Liver (tissue), 9 donors: ENCODE data around the gene CPSF4. TPM values are rescaled to one million over a fixed set of nuclear protein-coding genes. Genes with fewer than 3 reads are reported as not detected.
A peak's percentile ranks its signal among the peaks of the same experiment; 100 is the strongest.

Experiments used
- DNase-seq: peaks from one replicate; pipeline ENCODE4 v3.0.0-alpha.2; 2017; ENCODE audit warnings: low spot score
- H3K27ac ChIP-seq, 2 donors: one replicate each; pipeline ENCODE4 v1.7.0; 2013; ENCODE audit warnings: inconsistent platforms in 2 of 2, low read length in 2 of 2, control low read depth in 1 of 2, low read depth in 1 of 2, mild to moderate bottlenecking in 1 of 2
- H3K27me3 ChIP-seq, 4 donors: one replicate each; pipeline versions ENCODE4 v1.6.1 to v1.7.0; 2013; ENCODE audit warnings: low read length in 3 of 4, inconsistent platforms in 1 of 4, mild to moderate bottlenecking in 1 of 4, moderate library complexity in 1 of 4; ENCODE audit not compliant: control insufficient read depth in 4 of 4, insufficient read depth in 4 of 4
- H3K36me3 ChIP-seq, 4 donors: one replicate each; pipeline versions ENCODE4 v1.6.1 to v1.7.0; 2013; ENCODE audit warnings: low read length in 3 of 4, mild to moderate bottlenecking in 3 of 4, low read depth in 1 of 4, moderate library complexity in 1 of 4; ENCODE audit not compliant: control insufficient read depth in 4 of 4, insufficient read depth in 3 of 4
- H3K4me1 ChIP-seq, 4 donors: one replicate each; pipeline versions ENCODE4 v1.6.1 to v1.7.0; 2013; ENCODE audit warnings: low read length in 3 of 4, mild to moderate bottlenecking in 3 of 4, moderate library complexity in 1 of 4; ENCODE audit not compliant: control insufficient read depth in 4 of 4, insufficient read depth in 4 of 4
- H3K4me3 ChIP-seq, 3 donors: one replicate each; pipeline versions ENCODE4 v1.6.1 to v1.7.0; 2013; ENCODE audit warnings: low read length in 3 of 3, control low read depth in 1 of 3, low read depth in 1 of 3, mild to moderate bottlenecking in 1 of 3
- H3K9ac ChIP-seq, 2 donors: one replicate each; pipeline ENCODE4 v1.7.0; 2013; ENCODE audit warnings: low read length in 2 of 2, mild to moderate bottlenecking in 2 of 2, moderate library complexity in 2 of 2, control low read depth in 1 of 2, low read depth in 1 of 2
- H3K9me3 ChIP-seq, 4 donors: one replicate each; pipeline versions ENCODE4 v1.6.1 to v1.7.0; 2013; ENCODE audit warnings: low read length in 3 of 4; ENCODE audit not compliant: control insufficient read depth in 4 of 4
- CTCF ChIP-seq: fragments of 150-350 bp; IDR thresholded peaks from 2 replicates; pipeline ENCODE4 v1.5.1; 2017; ENCODE audit warnings: improper control_type of control experiment, low read depth, low read length; ENCODE audit not compliant: missing input control
- FOXA2 ChIP-seq: IDR thresholded peaks from 2 replicates; pipeline ENCODE4 v1.6.1; 2016; ENCODE audit warnings: antibody characterized with exemption
- HNF4G ChIP-seq: IDR thresholded peaks from 2 replicates; pipeline ENCODE4 v1.6.1; 2016; ENCODE audit warnings: antibody characterized with exemption
- NR2F2 ChIP-seq: IDR thresholded peaks from 2 replicates; pipeline ENCODE4 v1.6.1; 2016; ENCODE audit warnings: antibody characterized with exemption
- RAD21 ChIP-seq, 2 donors: IDR thresholded peaks; 2 replicates each; pipeline ENCODE4 v1.6.1; 2016; ENCODE audit warnings: antibody characterized with exemption in 2 of 2, mild to moderate bottlenecking in 2 of 2
- REST ChIP-seq: IDR thresholded peaks from 2 replicates; pipeline ENCODE4 v1.6.1; 2016; ENCODE audit warnings: antibody characterized with exemption, mild to moderate bottlenecking
- RXRA ChIP-seq, 2 donors: IDR thresholded peaks; 2 replicates each; pipeline ENCODE4 v1.6.1; 2017 to 2018; ENCODE audit warnings: antibody characterized with exemption in 2 of 2, mild to moderate bottlenecking in 1 of 2
- TAF1 ChIP-seq: conservative IDR thresholded peaks from 2 replicates; pipeline ENCODE4 v1.6.1; 2016; ENCODE audit warnings: antibody characterized with exemption, mild to moderate bottlenecking
- WGBS: extraction: QIAGEN DNeasy Blood & Tissue Kit; methylation state at CpG from one replicate; pipeline ENCODE4 v1.1.7; 2013; 5-methylcytosine and 5-hydroxymethylcytosine counted together
- polyA plus RNA-seq, 2 donors: library from polyadenylated mRNA; stranded (reverse) in 1 of 2; unstranded in 1 of 2; fragments of 200-250 nt in 1 of 2; fragments of >200 nt in 1 of 2; fragmentation: Nextera tagmentation in 1 of 2; extraction: Ambion mirVana in 1 of 2; gene quantifications; one replicate each; pipeline versions ENCODE4 v1.2.1 to v1.2.3, GENCODE V29; 2013 to 2015
- total RNA-seq, 2 donors: library from RNA; depleted of rRNA; stranded (reverse); fragments of >200 nt; gene quantifications; one replicate each; pipeline ENCODE4 v1.2.3, GENCODE V29; 2014
- TF ChIP-seq, protein P1 (sequence below): IDR thresholded peaks from 2 replicates; pipeline ENCODE4 v1.6.1; 2016; ENCODE audit warnings: antibody characterized with exemption
- donor health status: healthy.
- donor health status: healthy.
- donor health status: healthy.
- donor health status: healthy.
- donor health status: healthy.

Gene CPSF4
- total and polyA plus RNA-seq, 4 donors: 7.1 to 15.3 (median 10.5) TPM

DNA sequence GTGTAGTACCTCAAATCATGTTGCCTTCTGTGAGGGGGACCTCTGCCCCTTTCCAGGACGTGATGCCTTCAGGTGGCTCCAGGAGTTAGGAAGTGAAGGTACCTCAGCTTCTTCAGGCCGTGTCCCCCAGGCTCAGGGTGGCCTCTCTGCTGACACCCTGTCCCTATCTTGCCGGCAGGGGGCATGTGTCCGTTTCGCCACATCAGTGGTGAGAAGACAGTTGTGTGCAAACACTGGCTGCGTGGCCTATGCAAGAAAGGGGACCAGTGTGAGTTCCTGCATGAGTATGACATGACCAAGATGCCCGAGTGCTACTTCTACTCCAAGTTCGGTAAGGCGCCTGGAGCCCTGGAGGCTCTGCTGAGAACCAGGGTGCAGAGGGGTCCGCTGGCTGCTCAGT, 9.2 kb downstream of the CPSF4 start:
- WGBS: 90% methylated on average over 10 of the region's 10 CpGs
- H3K36me3 ChIP-seq: peaks cover 8 to 60% (median 13%) of the 10 kb centered on the region in 4 donors
- no peaks in the 10 kb centered on the region for H3K4me1 ChIP-seq
- H3K27ac ChIP-seq: no peak overlapping the region
- TF ChIP-seq FOXA2: no peak
- peak; percentile 16 for TF ChIP-seq CTCF
- no peak for TF ChIP-seq TAF1
- no peak for TF ChIP-seq REST
- peak in 1 of 2 donors; percentile 43 for TF ChIP-seq RAD21 (IDR thresholded peaks at IDR 0.05)
- H3K9ac ChIP-seq: no peak overlapping the region
- H3K27me3 ChIP-seq: no peaks in the 10 kb centered on the region
- H3K4me3 ChIP-seq: no peak overlapping the region
- no peaks in the 10 kb centered on the region for H3K9me3 ChIP-seq
- no peak for DNase-seq

DNA sequence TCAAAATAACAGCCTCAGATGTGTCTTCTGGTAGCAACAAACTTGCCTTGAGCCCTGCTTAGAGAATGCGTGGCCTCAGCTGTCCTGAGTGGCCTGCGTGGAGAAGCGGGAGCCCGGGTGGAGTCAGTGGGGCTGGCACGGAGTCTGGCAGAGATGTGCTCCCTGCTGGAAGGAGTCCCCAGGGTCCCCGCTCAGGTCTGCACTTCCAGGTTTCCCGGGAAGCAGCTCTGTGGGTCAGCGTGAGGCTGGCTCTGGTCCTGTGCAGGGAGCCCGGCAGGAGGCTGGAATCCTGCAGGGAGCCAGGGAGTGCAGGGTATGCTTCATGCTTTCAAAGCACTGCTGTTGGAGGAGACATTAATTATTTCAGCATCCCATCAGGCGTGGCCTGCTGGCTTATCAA, 10.1 kb downstream of the CPSF4 start:
- Histone ChIP-seq H3K36me3 (peaks cover 12 to 67% (median 19%) of the 10 kb centered on the region in 4 donors), H3K27me3 (no peaks in the 10 kb centered on the region), H3K9ac (no peak overlapping the region), H3K9me3 (no peaks in the 10 kb centered on the region), H3K27ac (no peak overlapping the region), H3K4me3 (no peak overlapping the region), H3K4me1 (no peaks in the 10 kb centered on the region)
- no peak for DNase-seq
- 96% methylated on average over 10 of the region's 10 CpGs for WGBS
- TF ChIP-seq FOXA2: no peak

GRCh38 chr7:99449326-99449725, 10.6 kb downstream of the CPSF4 start:
- no peak overlapping the region for H3K27ac ChIP-seq
- H3K36me3 ChIP-seq: peaks cover 12 to 72% (median 23%) of the 10 kb centered on the region in 4 donors
- H3K9me3 ChIP-seq: no peaks in the 10 kb centered on the region
- no peak for DNase-seq
- H3K27me3 ChIP-seq: no peaks in the 10 kb centered on the region
- H3K9ac ChIP-seq: no peak overlapping the region
- H3K4me1 ChIP-seq: no peaks in the 10 kb centered on the region
- no peak overlapping the region for H3K4me3 ChIP-seq
- WGBS: 97% methylated on average over 5 of the region's 5 CpGs
- TF ChIP-seq NR2F2: no peak
- no peak for TF ChIP-seq HNF4G
- no peak for TF ChIP-seq TAF1

GRCh38 chr7:99451936-99452335, 13.2 kb downstream of the CPSF4 start:
- DNase-seq: no peak
- 96% methylated on average over 8 of the region's 8 CpGs for WGBS
- Histone ChIP-seq H3K9me3 (no peaks in the 10 kb centered on the region), H3K9ac (no peak overlapping the region), H3K27ac (no peak overlapping the region), H3K27me3 (no peaks in the 10 kb centered on the region), H3K4me1 (no peaks in the 10 kb centered on the region), H3K4me3 (no peak overlapping the region), H3K36me3 (peaks cover 21 to 80% (median 24%) of the 10 kb centered on the region in 4 donors)
- TF ChIP-seq RXRA (IDR thresholded peaks at IDR 0.05) (no peak), CTCF (no peak)
- TF ChIP-seq, protein P1, sequence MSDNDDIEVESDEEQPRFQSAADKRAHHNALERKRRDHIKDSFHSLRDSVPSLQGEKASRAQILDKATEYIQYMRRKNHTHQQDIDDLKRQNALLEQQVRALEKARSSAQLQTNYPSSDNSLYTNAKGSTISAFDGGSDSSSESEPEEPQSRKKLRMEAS: no peak
